GM23338 (cell line): ENCODE data around the gene CAMK1. TPM values are rescaled to one million over a fixed set of nuclear protein-coding genes. Genes with fewer than 3 reads are reported as not detected.

Experiments
- ATAC-seq: fragments of 200-7000 bp; cut with Tn5 transposase; 3 replicates; pipeline ENCODE4 v1.9.1; 2020
- DNase-seq: peaks from one replicate; pipeline ENCODE4 v3.0.0-alpha.2; 2015; ENCODE audit warnings: low spot score
- H2AFZ ChIP-seq: fragments of 200-600 bp; sonication (generic); 2 replicates; pipeline ENCODE4 v1.8.0; 2016; ENCODE audit warnings: antibody characterized with exemption, mild to moderate bottlenecking, moderate library complexity
- H3F3A ChIP-seq: fragments of 200-600 bp; sonication (generic); replicated peaks from 2 replicates; pipeline ENCODE4 v1.8.0; 2017; ENCODE audit warnings: antibody characterized with exemption, mixed run types, low read depth
- H3K27ac ChIP-seq: fragments of 200-600 bp; sonication (generic); 2 replicates; pipeline ENCODE4 v1.6.1; 2016; ENCODE audit warnings: low read depth
- H3K27me3 ChIP-seq: fragments of 200-600 bp; sonication (generic); 2 replicates; pipeline ENCODE4 v1.8.0; 2016; ENCODE audit warnings: mild to moderate bottlenecking, mixed run types, moderate library complexity; ENCODE audit not compliant: insufficient read depth
- H3K36me3 ChIP-seq: fragments of 200-600 bp; sonication (generic); 2 replicates; pipeline ENCODE4 v1.8.0; 2016; ENCODE audit warnings: mild to moderate bottlenecking; ENCODE audit not compliant: insufficient read depth
- H3K4me1 ChIP-seq: fragments of 200-600 bp; sonication (generic); 2 replicates; pipeline ENCODE4 v1.8.0; 2016; ENCODE audit warnings: mild to moderate bottlenecking, moderate library complexity; ENCODE audit not compliant: insufficient read depth
- H3K4me2 ChIP-seq: fragments of 200-600 bp; sonication (generic); 2 replicates; pipeline ENCODE4 v1.7.1; 2017; ENCODE audit warnings: mixed run types
- H3K4me3 ChIP-seq: fragments of 200-600 bp; sonication (generic); 2 replicates; pipeline ENCODE4 v1.6.1; 2016; ENCODE audit warnings: mixed run types
- H3K79me2 ChIP-seq: fragments of 200-600 bp; sonication (generic); replicated peaks from 2 replicates; pipeline ENCODE4 v1.8.0; 2017; ENCODE audit warnings: mild to moderate bottlenecking; ENCODE audit not compliant: insufficient read depth
- H3K9me2 ChIP-seq: fragments of 200-600 bp; sonication (generic); 2 replicates; pipeline ENCODE4 v1.8.0; 2017; ENCODE audit not compliant: insufficient read depth
- H4K20me1 ChIP-seq: fragments of 200-600 bp; sonication (generic); replicated peaks from 2 replicates; pipeline ENCODE4 v1.8.0; 2017; ENCODE audit warnings: mild to moderate bottlenecking; ENCODE audit not compliant: insufficient read depth
- H3K27ac Mint-ChIP-seq: 2 replicates; pipeline ENCODE4 v1.8.0; 2020; ENCODE audit warnings: inconsistent platforms, mild to moderate bottlenecking, moderate library complexity, mixed read lengths
- H3K27me3 Mint-ChIP-seq: 3 replicates; pipeline ENCODE4 v1.8.0; 2022; ENCODE audit warnings: low read depth, mild to moderate bottlenecking, moderate library complexity, mixed read lengths, inconsistent platforms; ENCODE audit not compliant: insufficient read depth, poor library complexity
- H3K36me3 Mint-ChIP-seq: 3 replicates; pipeline ENCODE4 v1.8.0; 2021; ENCODE audit warnings: low read depth, mild to moderate bottlenecking, inconsistent platforms, moderate library complexity, mixed read lengths
- H3K4me1 Mint-ChIP-seq: 3 replicates; pipeline ENCODE4 v1.8.0; 2020; ENCODE audit warnings: mild to moderate bottlenecking, inconsistent platforms, mixed read lengths
- H3K4me3 Mint-ChIP-seq: 3 replicates; pipeline ENCODE4 v1.8.0; 2021; ENCODE audit warnings: moderate library complexity, mild to moderate bottlenecking, inconsistent platforms, mixed read lengths
- H3K9me3 Mint-ChIP-seq: 3 replicates; pipeline ENCODE4 v1.8.0; 2020; ENCODE audit warnings: moderate library complexity, mild to moderate bottlenecking, inconsistent platforms, mixed read lengths
- CREB1 ChIP-seq: fragments of 250-450 bp; sonication (Bioruptor Pico); IDR thresholded peaks from 2 replicates; pipeline ENCODE4 v1.5.0; 2020; ENCODE audit warnings: low read depth, mild to moderate bottlenecking, moderate library complexity
- CTCF ChIP-seq, 2 experiments: fragments of 200-600 bp in 1 of 2; sonication (generic) in 1 of 2; conservative IDR thresholded peaks; 2 replicates each; pipeline versions ENCODE4 v1.5.1 to v1.6.1; 2016 to 2017; ENCODE audit warnings: antibody characterized with exemption in 2 of 2, low read depth in 2 of 2, mild to moderate bottlenecking in 2 of 2, moderate library complexity in 1 of 2
- ETS1 ChIP-seq: IDR thresholded peaks from 2 replicates; pipeline ENCODE4 v1.6.1; 2016; ENCODE audit warnings: antibody characterized with exemption
- EZH2 ChIP-seq: fragments of 200-600 bp; sonication (generic); IDR thresholded peaks from one replicate; pipeline ENCODE4 v1.8.0; 2017; ENCODE audit warnings: antibody characterized with exemption, mild to moderate bottlenecking, low read depth; ENCODE audit not compliant: unreplicated experiment
- EZH2phosphoT487 ChIP-seq: fragments of 200-600 bp; sonication (generic); IDR thresholded peaks from one replicate; pipeline ENCODE4 v1.8.1; 2018; ENCODE audit warnings: antibody characterized with exemption; ENCODE audit not compliant: unreplicated experiment
- JUNB ChIP-seq: IDR thresholded peaks from one replicate; pipeline ENCODE4 v1.6.1; 2016; ENCODE audit warnings: antibody characterized with exemption; ENCODE audit not compliant: unreplicated experiment
- NANOG ChIP-seq: IDR thresholded peaks from 2 replicates; pipeline ENCODE4 v1.6.1; 2016; ENCODE audit warnings: antibody characterized with exemption, borderline replicate concordance
- POLR2AphosphoS5 ChIP-seq: IDR thresholded peaks from 2 replicates; pipeline ENCODE4 v1.6.1; 2016; ENCODE audit warnings: antibody characterized with exemption, low read depth
- REST ChIP-seq: IDR thresholded peaks from one replicate; pipeline ENCODE4 v1.6.1; 2018; ENCODE audit warnings: antibody characterized with exemption; ENCODE audit not compliant: unreplicated experiment
- STAT1 ChIP-seq: IDR thresholded peaks from one replicate; pipeline ENCODE4 v1.6.1; 2016; ENCODE audit warnings: antibody characterized with exemption; ENCODE audit not compliant: unreplicated experiment
- ZNF114 ChIP-seq: fragments of 250-450 bp; sonication (Bioruptor Pico); IDR thresholded peaks from 2 replicates; pipeline ENCODE4 v1.5.0; 2020; ENCODE audit warnings: mild to moderate bottlenecking, moderate library complexity
- polyA plus RNA-seq: library from polyadenylated mRNA; unstranded; fragments of >200 nt; fragmentation: Nextera tagmentation; extraction: Ambion mirVana; gene quantifications from 2 replicates; pipeline ENCODE4 v1.2.1, GENCODE V29; 2016
- total RNA-seq: library from RNA; depleted of rRNA; stranded (reverse); fragments of >200 nt; shearing (Covaris generic); gene quantifications from 2 replicates; pipeline ENCODE4 v1.2.3, GENCODE V29; 2014

The CAMK1 gene
- total and polyA plus RNA-seq, 2 experiments from 2014 or later = 4.4 TPM

GRCh38 chr3:9807981-9808344 lies 38.2 kb upstream of the CAMK1 start:
- H3K27me3 Mint-ChIP-seq = peaks cover 13% of the 10 kb centered on the region
- H3K4me3 ChIP-seq = no peak overlapping the region
- TF ChIP-seq ZNF114 (CRISPR knock-in tag) (no peak), CREB1 (CRISPR knock-in tag) (no peak), EZH2phosphoT487 (no peak), NANOG (no peak), POLR2AphosphoS5 (no peak), CTCF (conservative IDR thresholded peaks at IDR 0.05; ENCODE audit: low read depth in 2 of 2) (no peak), JUNB (no peak), EZH2 (no peak), STAT1 (no peak), REST (no peak), ETS1 (no peak)
- peaks cover 23% of the 10 kb centered on the region for H4K20me1 ChIP-seq
- H3K79me2 ChIP-seq = no peaks in the 10 kb centered on the region
- peaks cover 17% of the 10 kb centered on the region for H3K27me3 ChIP-seq
- H3K27ac ChIP-seq = no peak overlapping the region
- peaks cover 22% of the 10 kb centered on the region for H3K36me3 ChIP-seq
- no peak overlapping the region for H3K27ac Mint-ChIP-seq
- H3K9me3 Mint-ChIP-seq = no peaks in the 10 kb centered on the region; the same call in 2 of the 3 replicates
- peaks cover 7% of the 10 kb centered on the region; the same call in 1 of the 2 replicates for H3K4me1 ChIP-seq
- H3K4me3 Mint-ChIP-seq = no peak overlapping the region
- DNase-seq (no peak), ATAC-seq (no peak)
- H3K36me3 Mint-ChIP-seq = peaks cover 41% of the 10 kb centered on the region
- H3K9me2 ChIP-seq = no peaks in the 10 kb centered on the region
- H2AFZ ChIP-seq = no peak overlapping the region
- no peak overlapping the region for H3K4me2 ChIP-seq
- peaks cover 26% of the 10 kb centered on the region for H3F3A ChIP-seq
- H3K4me1 Mint-ChIP-seq = peaks cover 22% of the 10 kb centered on the region
